G401 (cell line): ENCODE data around the gene DGKZ. TPM values are rescaled to one million over a fixed set of nuclear protein-coding genes. Genes with fewer than 3 reads are reported as not detected.
A peak's percentile ranks its signal among the peaks of the same experiment; 100 is the strongest.
"Not testable (repeated sequence)": the region's sequence is repeated elsewhere in the genome, so short reads cannot be mapped to it uniquely, and the experiment has no call there.

ENCODE experiments used
- DNase-seq: peaks from one replicate; pipeline ENCODE4 v3.0.0-alpha.2; 2015; ENCODE audit warnings: low spot score
- in situ Hi-C: cut with HindIII; loops from 2 replicates; pipeline ENCODE4 v1.10.0; 2016; ENCODE audit warnings: low sequenced_read_pairs, mixed read lengths
- total RNA-seq: library from RNA; depleted of rRNA; stranded (reverse); fragments of >200 nt; shearing (Covaris generic); gene quantifications from 2 replicates; pipeline ENCODE4 v1.2.3, GENCODE V29; 2014; rRNA removed

DGKZ gene
- total RNA-seq: 66.2 and 68.4 TPM in 2 replicates

GRCh38 chr11:46346886-46347636 is at the start of gene DGKZ:
Gene DGKZ, plus strand, starts transcription at chr11:46347463. Its CDS starts 197 bp downstream, at chr11:46347660.
- in situ Hi-C loops: no loop called here
- DNase-seq: peak; percentile 82

- in situ Hi-C loops: no loop called here
- no peak for DNase-seq
Observed at GRCh38 chr11:46298699-46299433, 48.4 kb upstream of the DGKZ start.

- in situ Hi-C loops: no loop called here
- no peak for DNase-seq
Observed at GRCh38 chr11:46299451-46299961, 47.8 kb upstream of the DGKZ start.

- in situ Hi-C loops: no loop called here
Observed at GRCh38 chr11:46300270-46300669, 47.0 kb upstream of the DGKZ start.

GRCh38 chr11:46302866-46303265 is 44.4 kb upstream of the DGKZ start:
- in situ Hi-C loops: no loop called here
- DNase-seq: no peak

More at GRCh38 chr11:46300270-46300669, 47.0 kb upstream of the DGKZ start:
- no peak for DNase-seq

GRCh38 chr11:46304036-46304435 is 43.2 kb upstream of the DGKZ start:
- in situ Hi-C loops, DNase-seq: not testable (repeated sequence)

- DNase-seq: no peak
- in situ Hi-C loops: no loop called here
Observed at GRCh38 chr11:46304605-46305179, 42.6 kb upstream of the DGKZ start.

- in situ Hi-C loops: no loop called here
- no peak for DNase-seq
Observed at GRCh38 chr11:46305295-46305694, 42.0 kb upstream of the DGKZ start.

- DNase-seq: no peak
- in situ Hi-C loops: no loop called here
Observed at GRCh38 chr11:46306296-46306853, 40.9 kb upstream of the DGKZ start.

- DNase-seq: no peak
- in situ Hi-C loops: no loop called here
Observed at GRCh38 chr11:46307369-46307768, 39.9 kb upstream of the DGKZ start.

GRCh38 chr11:46307785-46308341 is 39.4 kb upstream of the DGKZ start:
- no peak for DNase-seq
- in situ Hi-C loops: no loop called here

- in situ Hi-C loops: no loop called here
- DNase-seq: no peak
Observed at GRCh38 chr11:46308631-46309419, 38.4 kb upstream of the DGKZ start.

GRCh38 chr11:46309814-46310259 is 37.4 kb upstream of the DGKZ start:
- no peak for DNase-seq
- in situ Hi-C loops: no loop called here

GRCh38 chr11:46315033-46315738 is 32.1 kb upstream of the DGKZ start:
- DNase-seq: peak; percentile 56
- in situ Hi-C loops: no loop called here

GRCh38 chr11:46315783-46316563 is 31.3 kb upstream of the DGKZ start:
- in situ Hi-C loops: no loop called here
- DNase-seq: no peak

- in situ Hi-C loops: no loop called here
- DNase-seq: no peak
Observed at GRCh38 chr11:46319074-46319453, 28.2 kb upstream of the DGKZ start.

- DNase-seq: no peak
- in situ Hi-C loops: no loop called here
Observed at GRCh38 chr11:46321757-46322156, 25.5 kb upstream of the DGKZ start.
